GM21717 (cell line): ENCODE measurements around the gene CEP170.
"Not testable (repeated sequence)": the region's sequence is repeated elsewhere in the genome, so short reads cannot be mapped to it uniquely, and the experiment has no call there.

ENCODE experiments used
- ATAC-seq: cut with Tn5 transposase; IDR thresholded peaks from one replicate; pipeline ENCODE4 v1.9.1; 2021; ENCODE audit warnings: mild to moderate bottlenecking, moderate library complexity; ENCODE audit not compliant: unreplicated experiment

The CEP170 gene

GRCh38 chr1:243236604-243237252 lies 18.4 kb downstream of the CEP170 start:
- no peak for ATAC-seq

GRCh38 chr1:243234978-243235647 lies 20.0 kb downstream of the CEP170 start:
- no peak for ATAC-seq

GRCh38 chr1:243233908-243234307 lies 21.2 kb downstream of the CEP170 start:
- ATAC-seq: no peak

- ATAC-seq: no peak
These were observed 24.2 kb downstream of the CEP170 start for GRCh38 chr1:243230914-243231313.

GRCh38 chr1:243229526-243229925 lies 25.6 kb downstream of the CEP170 start:
- no peak for ATAC-seq

DNA sequence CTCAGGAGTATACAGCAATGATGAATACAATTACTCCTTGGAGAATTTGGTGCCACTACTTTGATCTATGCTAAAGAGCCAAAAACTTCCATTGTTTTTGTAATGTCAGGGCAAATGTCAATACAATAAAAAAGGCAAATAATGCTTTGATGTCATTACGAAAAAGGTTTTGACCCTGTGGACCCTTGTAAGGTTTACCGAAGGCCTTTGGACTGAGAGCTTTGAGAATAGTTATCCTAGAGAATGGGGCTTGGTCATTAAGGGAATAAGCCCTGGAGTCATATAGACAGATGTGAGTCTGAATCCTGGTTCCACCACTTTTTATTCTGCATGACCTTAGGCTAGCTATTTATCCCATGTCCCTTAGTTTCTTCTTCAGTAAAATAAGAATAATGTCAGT lies 27.5 kb downstream of the CEP170 start:
- ATAC-seq: no peak

GRCh38 chr1:243218059-243218458 lies 37.0 kb downstream of the CEP170 start:
- ATAC-seq: no peak

DNA sequence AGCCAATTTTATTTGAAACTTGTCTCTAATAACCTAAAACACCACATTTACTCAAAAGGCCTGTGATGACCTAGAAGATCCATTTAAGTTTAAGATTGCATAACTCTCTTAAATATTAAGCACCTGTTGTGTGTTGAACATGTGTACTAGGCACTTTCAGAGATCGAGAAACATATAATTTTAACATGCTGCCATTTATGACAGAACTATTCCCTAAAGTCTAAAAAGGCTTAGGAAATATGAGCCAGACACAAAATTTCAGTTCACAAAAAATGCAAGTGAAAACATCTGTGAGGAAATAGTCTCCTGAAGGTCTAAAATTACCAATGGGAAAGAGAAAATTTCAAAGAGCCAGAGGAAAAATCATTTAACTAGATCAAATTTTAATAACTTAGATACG lies 37.7 kb downstream of the CEP170 start:
- no peak for ATAC-seq

- ATAC-seq: no peak
These were observed 38.3 kb downstream of the CEP170 start for GRCh38 chr1:243216741-243217140.

DNA sequence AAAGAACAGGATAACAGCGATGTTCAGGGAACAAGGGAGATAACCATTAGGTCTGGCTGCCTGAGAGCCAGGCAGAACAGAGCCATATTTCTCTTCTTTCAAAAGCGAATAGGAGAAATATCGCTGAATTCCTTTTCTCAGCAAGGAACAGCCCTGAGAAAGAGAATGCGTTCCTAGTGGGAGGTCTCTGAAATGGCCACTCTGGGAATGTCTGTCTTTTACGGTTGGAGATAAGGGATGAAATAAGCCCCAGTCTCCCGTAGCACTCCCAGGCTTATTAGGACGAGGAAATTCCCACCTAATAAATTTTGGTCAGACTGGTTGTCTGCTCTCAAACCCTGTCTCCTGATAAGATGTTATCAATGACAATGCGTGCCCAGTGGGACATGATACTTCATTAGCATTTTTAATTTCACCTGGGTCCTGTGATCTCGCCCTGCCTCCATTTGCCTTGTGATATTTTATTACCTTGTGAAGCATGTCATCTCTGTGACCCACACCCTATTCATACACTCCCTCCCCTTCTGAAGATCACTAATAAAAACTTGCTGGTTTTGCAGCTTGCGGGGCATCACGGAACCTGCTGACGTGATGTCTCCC lies 39.7 kb downstream of the CEP170 start:
- ATAC-seq: not testable (repeated sequence)

GRCh38 chr1:243213045-243213787 lies 41.9 kb downstream of the CEP170 start:
- no peak for ATAC-seq

DNA sequence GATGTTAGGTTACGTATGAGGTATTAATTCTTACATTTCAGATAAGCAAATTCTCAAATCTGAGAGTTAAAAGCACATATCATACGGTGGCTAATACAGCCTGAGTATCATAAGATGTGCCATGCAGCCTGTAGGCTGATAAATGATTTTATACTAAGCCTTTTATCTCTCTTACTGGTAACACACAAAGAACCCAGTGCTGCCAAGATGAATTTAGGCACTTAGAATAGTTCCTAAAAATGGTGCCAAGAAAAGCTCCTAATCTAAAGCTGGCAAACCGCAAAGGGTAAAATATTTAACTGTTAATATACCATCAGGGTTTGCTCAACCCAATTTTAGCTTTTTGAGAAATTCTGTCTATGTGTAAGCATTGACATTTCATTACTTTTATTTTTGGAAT lies 43.1 kb downstream of the CEP170 start:
- ATAC-seq: not testable (repeated sequence)

DNA sequence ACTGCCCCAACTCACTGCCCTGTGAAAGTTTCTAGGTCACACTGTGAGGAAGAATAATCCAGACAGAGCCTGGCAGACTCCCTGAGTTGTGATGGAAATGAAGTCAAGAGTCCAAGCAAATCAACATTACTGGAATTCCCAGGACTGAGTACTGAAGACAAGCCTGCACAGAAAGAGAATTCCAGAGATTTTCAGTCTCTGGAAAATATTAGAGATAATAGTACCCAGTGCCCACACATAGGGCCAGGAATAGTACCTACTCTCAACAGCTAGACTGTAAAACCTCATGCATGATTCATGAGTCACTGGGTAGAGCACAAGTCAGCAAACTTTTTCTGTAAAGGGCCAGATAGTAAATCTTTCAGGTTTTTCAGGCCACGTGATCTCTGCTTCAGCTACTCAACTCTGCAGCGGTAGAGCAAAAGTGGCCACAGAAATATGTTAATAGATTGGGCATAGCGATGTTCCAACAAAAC lies 50.0 kb downstream of the CEP170 start:
- ATAC-seq: not testable (repeated sequence)

GRCh38 chr1:243204336-243204735 lies 50.7 kb downstream of the CEP170 start:
- ATAC-seq: not testable (repeated sequence)

GRCh38 chr1:243203196-243203595 lies 51.9 kb downstream of the CEP170 start:
- not testable (repeated sequence) for ATAC-seq

DNA sequence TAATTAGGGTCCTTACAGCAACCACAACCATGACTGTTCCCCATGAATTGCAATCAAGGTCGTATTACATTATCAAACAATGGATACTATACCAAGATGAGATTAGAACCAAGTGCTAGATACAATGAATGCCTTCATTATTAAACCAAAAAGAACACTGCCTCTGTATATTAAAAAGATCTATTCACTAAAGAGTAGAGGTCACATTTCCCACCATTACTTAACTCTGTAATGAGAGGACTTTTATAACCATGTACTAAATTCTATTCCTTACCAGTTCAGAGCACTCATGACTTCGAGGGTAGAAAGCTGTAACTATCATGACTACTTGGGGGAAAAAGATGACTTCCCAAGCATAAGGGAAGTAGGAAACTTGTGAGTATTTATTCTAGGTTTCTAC lies 53.8 kb downstream of the CEP170 start:
- not testable (repeated sequence) for ATAC-seq

DNA sequence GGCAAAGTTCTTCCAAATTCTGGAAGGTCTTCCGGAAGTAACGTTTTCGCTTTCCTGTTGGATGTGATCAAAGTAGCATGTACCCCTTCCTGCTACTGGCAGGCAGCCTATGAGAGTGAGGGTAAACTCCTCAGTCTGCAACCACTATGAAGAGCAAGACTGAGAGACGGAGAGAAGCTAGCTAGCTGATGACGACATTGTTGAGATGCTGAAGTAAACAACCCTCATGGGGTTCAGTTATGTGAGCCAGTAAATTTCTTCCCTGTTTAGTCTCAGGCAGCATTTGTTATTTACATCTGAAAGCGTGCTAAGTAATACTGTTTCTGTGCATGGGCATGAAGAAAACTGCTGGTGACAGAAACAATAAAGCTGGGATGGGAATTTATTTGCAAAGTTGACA lies 57.6 kb downstream of the CEP170 start:
- ATAC-seq: not testable (repeated sequence)

GRCh38 chr1:243193330-243193729 lies 61.8 kb downstream of the CEP170 start:
- ATAC-seq: not testable (repeated sequence)

DNA sequence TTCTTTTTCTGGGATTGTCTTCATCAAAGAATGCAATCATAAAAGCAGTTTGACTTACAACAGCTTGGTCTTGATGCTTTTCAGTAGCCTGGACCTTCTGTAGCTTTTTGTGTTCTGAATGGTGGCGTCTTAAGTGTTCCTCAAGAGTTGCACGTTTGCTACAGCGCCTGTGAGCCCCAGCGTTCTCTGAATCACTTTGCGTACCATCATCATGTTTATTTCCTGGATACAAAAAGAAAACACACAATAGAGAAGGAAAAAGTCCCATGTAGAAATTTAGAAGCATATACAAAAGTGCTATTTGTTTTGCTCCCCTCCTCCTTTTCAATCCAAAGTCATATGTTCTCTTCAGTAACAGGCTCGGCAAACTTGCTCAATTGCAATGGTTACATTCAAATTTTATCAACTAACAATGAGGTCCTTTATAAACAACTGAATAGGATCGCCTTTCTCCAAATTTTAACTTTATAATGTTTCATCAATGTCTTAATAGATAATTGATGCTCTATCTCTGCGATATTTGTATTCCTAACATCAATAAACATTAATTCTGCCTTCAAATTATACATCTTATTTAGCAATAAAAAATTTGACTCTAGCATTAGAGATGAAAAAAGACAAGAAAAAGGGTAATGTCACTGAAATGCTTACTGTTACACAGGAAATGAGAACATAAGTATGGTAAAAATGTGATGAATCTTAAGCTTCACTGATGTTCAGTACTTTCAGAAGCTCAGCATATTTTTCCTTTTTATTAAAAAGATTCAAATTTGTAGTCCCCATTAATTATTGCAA lies 68.7 kb downstream of the CEP170 start:
- ATAC-seq: not testable (repeated sequence)

- ATAC-seq: not testable (repeated sequence)
These were observed 70.3 kb downstream of the CEP170 start for GRCh38 chr1:243184787-243185186.
